OCI-LY1 (cell line): ENCODE data around the gene SUN1.

Experiments used
- H2AFZ ChIP-seq: fragments of 200-600 bp; sonication (generic), shearing (Covaris generic); 2 replicates; pipeline ENCODE4 v1.6.0; 2014; ENCODE audit warnings: antibody characterized with exemption, mild to moderate bottlenecking, low read length
- H3F3A ChIP-seq: fragments of 200-600 bp; sonication (generic), shearing (Covaris generic); 2 replicates; pipeline ENCODE4 v1.6.0; 2014; ENCODE audit warnings: mild to moderate bottlenecking, antibody characterized with exemption, low read length, moderate library complexity; ENCODE audit not compliant: insufficient read depth
- H3K27ac ChIP-seq: fragments of 200-600 bp; sonication (generic); 2 replicates; pipeline ENCODE4 v1.5.1; 2014; ENCODE audit warnings: low read length, mixed run types, mild to moderate bottlenecking, low read depth; ENCODE audit not compliant: poor library complexity, severe bottlenecking
- H3K27me3 ChIP-seq: fragments of 200-600 bp; sonication (generic); 2 replicates; pipeline ENCODE4 v1.6.0; 2014; ENCODE audit warnings: antibody characterized with exemption, mild to moderate bottlenecking, low read length, moderate library complexity; ENCODE audit not compliant: insufficient read depth
- H3K36me3 ChIP-seq: fragments of 200-600 bp; sonication (generic); 2 replicates; pipeline ENCODE4 v1.6.1; 2014; ENCODE audit warnings: mild to moderate bottlenecking, antibody characterized with exemption, low read length, moderate library complexity, mixed read lengths; ENCODE audit not compliant: insufficient read depth
- H3K4me1 ChIP-seq: fragments of 200-600 bp; sonication (generic); 2 replicates; pipeline ENCODE4 v1.5.1; 2014; ENCODE audit warnings: mild to moderate bottlenecking, low read length, moderate library complexity; ENCODE audit not compliant: insufficient read depth, severe bottlenecking
- H3K4me2 ChIP-seq: fragments of 200-600 bp; sonication (generic), shearing (Covaris generic); 2 replicates; pipeline ENCODE4 v1.6.1; 2014; ENCODE audit warnings: low read length
- H3K4me3 ChIP-seq: fragments of 200-600 bp; sonication (generic); 2 replicates; pipeline ENCODE4 v1.5.1; 2014; ENCODE audit warnings: low read length, low read depth, mild to moderate bottlenecking, mixed read lengths; ENCODE audit not compliant: poor library complexity, severe bottlenecking
- H3K79me2 ChIP-seq: fragments of 200-600 bp; shearing (Covaris generic); 2 replicates; pipeline ENCODE4 v1.6.1; 2016; ENCODE audit warnings: mixed run types, low read length, mixed read lengths; ENCODE audit not compliant: insufficient read depth
- H3K9ac ChIP-seq: fragments of 200-600 bp; sonication (generic), shearing (Covaris generic); 2 replicates; pipeline ENCODE4 v1.6.1; 2014; ENCODE audit warnings: mild to moderate bottlenecking, low read length, mixed read lengths
- H3K9me2 ChIP-seq: fragments of 200-600 bp; sonication (generic), shearing (Covaris generic); 2 replicates; pipeline ENCODE4 v1.6.1; 2014; ENCODE audit warnings: low read depth, mild to moderate bottlenecking, low read length, mixed read lengths
- H3K9me3 ChIP-seq: fragments of 200-600 bp; shearing (Covaris generic); 2 replicates; pipeline ENCODE4 v1.6.1; 2014; ENCODE audit warnings: low read length, mixed read lengths
- H4K20me1 ChIP-seq: fragments of 200-600 bp; sonication (generic), shearing (Covaris generic); 2 replicates; pipeline ENCODE4 v1.6.0; 2016; ENCODE audit warnings: mild to moderate bottlenecking, low read length; ENCODE audit not compliant: insufficient read depth
- CTCF ChIP-seq: fragments of 200-600 bp; sonication (generic), shearing (Covaris generic); IDR thresholded peaks from 2 replicates; pipeline ENCODE4 v1.5.1; 2017; ENCODE audit warnings: mild to moderate bottlenecking, antibody characterized with exemption, low read length, moderate library complexity, mixed read lengths
- EZH2 ChIP-seq: fragments of 200-600 bp; sonication (generic), shearing (Covaris generic); IDR thresholded peaks from 2 replicates; pipeline ENCODE4 v1.8.0; 2017; ENCODE audit warnings: borderline replicate concordance, mixed run types, mild to moderate bottlenecking, antibody characterized with exemption, low read length, moderate library complexity, mixed read lengths

SUN1 gene

GRCh38 chr7:897086-897485 lies 64.8 kb downstream of the SUN1 start:
- Histone ChIP-seq H3K27me3 (no peaks in the 10 kb centered on the region), H3K9me2 (no peaks in the 10 kb centered on the region), H3K27ac (no peak overlapping the region), H3K36me3 (peaks cover 46% of the 10 kb centered on the region), H3K9me3 (no peaks in the 10 kb centered on the region), H3K4me1 (no peaks in the 10 kb centered on the region), H2AFZ (no peak overlapping the region), H4K20me1 (no peaks in the 10 kb centered on the region), H3K4me2 (no peak overlapping the region), H3K4me3 (no peak overlapping the region), H3F3A (no peaks in the 10 kb centered on the region), H3K79me2 (no peaks in the 10 kb centered on the region), H3K9ac (no peak overlapping the region)
- TF ChIP-seq EZH2 = no peak
- TF ChIP-seq CTCF = no peak

GRCh38 chr7:897771-898376 lies 65.6 kb downstream of the SUN1 start:
- Histone ChIP-seq H3F3A (no peaks in the 10 kb centered on the region), H3K9me3 (no peaks in the 10 kb centered on the region), H3K9ac (no peak overlapping the region), H3K4me1 (no peaks in the 10 kb centered on the region), H3K36me3 (peaks cover 38% of the 10 kb centered on the region), H4K20me1 (no peaks in the 10 kb centered on the region), H3K4me2 (no peak overlapping the region), H3K9me2 (no peaks in the 10 kb centered on the region), H2AFZ (no peak overlapping the region), H3K4me3 (no peak overlapping the region), H3K27me3 (0 out of 2 replicates have a peak, but pooled peaks cover 3% of the 10 kb centered on the region), H3K79me2 (no peaks in the 10 kb centered on the region), H3K27ac (no peak overlapping the region)
- TF ChIP-seq CTCF (no peak), EZH2 (no peak)

- Histone ChIP-seq H3K36me3 (peaks cover 34% of the 10 kb centered on the region), H3F3A (no peaks in the 10 kb centered on the region), H3K9me3 (no peaks in the 10 kb centered on the region), H2AFZ (no peak overlapping the region), H3K4me3 (no peak overlapping the region), H3K9me2 (no peaks in the 10 kb centered on the region), H3K9ac (no peak overlapping the region), H4K20me1 (no peaks in the 10 kb centered on the region), H3K27ac (no peak overlapping the region), H3K79me2 (no peaks in the 10 kb centered on the region), H3K27me3 (0 out of 2 replicates have a peak, but pooled peaks cover 6% of the 10 kb centered on the region), H3K4me1 (no peaks in the 10 kb centered on the region), H3K4me2 (no peak overlapping the region)
- TF ChIP-seq EZH2 (no peak), CTCF (no peak)
These were observed 66.2 kb downstream of the SUN1 start for GRCh38 chr7:898460-898854.
